Stimulated activated naive B cell treated with anti-CD40 and anti-IgM and Interleukin-4, amounts not matched to agents 10 μg/mL and 1 μg/mL and 100 μg/mL, for 72 hours (primary cell): ENCODE results near the gene MAPKAP1.

Source experiments
- ATAC-seq, 2 donors: fragments of 150-1000 bp; cut with Tn5 transposase; replicated peaks; 2 replicates each; pipeline ENCODE4 v1.10.0; 2021; ENCODE audit warnings: moderate library complexity in 1 of 2
- DNase-seq: peaks from one replicate; pipeline ENCODE4 v3.0.0; 2021
- H3K27ac Mint-ChIP-seq: one replicate; pipeline ENCODE4 v1.8.0; 2022; ENCODE audit warnings: mild to moderate bottlenecking, mixed read lengths
- H3K27me3 Mint-ChIP-seq, 2 donors: one replicate each; pipeline ENCODE4 v1.8.0; 2022; ENCODE audit warnings: mixed read lengths in 2 of 2
- H3K36me3 Mint-ChIP-seq, 2 donors: one replicate each; pipeline ENCODE4 v1.8.0; 2022; ENCODE audit warnings: mixed read lengths in 2 of 2, mild to moderate bottlenecking in 1 of 2
- H3K4me1 Mint-ChIP-seq, 2 donors: one replicate each; pipeline ENCODE4 v1.8.0; 2022; ENCODE audit warnings: mixed read lengths in 2 of 2, mild to moderate bottlenecking in 1 of 2
- H3K4me3 Mint-ChIP-seq, 2 donors: one replicate each; pipeline ENCODE4 v1.8.0; 2022; ENCODE audit warnings: mild to moderate bottlenecking in 2 of 2, mixed read lengths in 2 of 2, moderate library complexity in 1 of 2
- H3K9me3 Mint-ChIP-seq, 2 donors: one replicate each; pipeline ENCODE4 v1.8.0; 2022; ENCODE audit warnings: mixed read lengths in 2 of 2, mild to moderate bottlenecking in 1 of 2

The MAPKAP1 gene

DNA sequence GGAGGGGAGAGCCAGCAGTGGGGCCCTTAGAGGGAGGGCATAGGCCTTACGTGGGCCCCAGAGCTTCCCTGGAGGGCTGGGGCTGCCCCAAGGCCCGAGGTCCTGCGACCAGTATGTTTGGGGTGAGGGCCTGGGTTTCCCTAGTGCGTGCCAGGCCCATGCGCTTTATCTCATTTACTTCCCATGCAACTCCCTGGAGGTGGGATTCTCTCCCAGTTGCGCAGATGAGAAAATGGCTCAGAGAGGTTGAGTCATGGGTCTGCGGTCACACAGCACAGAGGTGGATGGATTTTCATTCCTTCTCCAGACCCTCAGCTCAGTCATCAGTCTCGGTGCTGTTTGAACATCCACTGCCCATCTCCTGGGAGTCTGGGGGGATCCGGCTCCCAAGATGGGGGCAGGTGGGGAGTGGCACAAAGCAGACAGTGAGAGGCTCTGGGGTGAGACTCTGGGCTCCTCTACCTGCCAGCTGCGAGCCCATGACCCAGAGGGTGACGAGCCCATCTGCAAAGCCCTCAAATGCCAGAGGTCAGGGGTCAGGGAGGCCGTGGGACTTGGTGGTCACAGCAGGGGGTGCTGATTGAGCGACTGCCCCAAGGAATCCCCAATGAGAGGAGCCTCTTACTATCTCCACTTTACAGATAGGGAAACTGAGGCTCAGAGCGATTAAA is 274.2 kb downstream of the MAPKAP1 start:
- H3K4me1 Mint-ChIP-seq, result no peaks in the 10 kb centered on the region
- H3K27me3 Mint-ChIP-seq, result no peaks in the 10 kb centered on the region
- peaks cover 8 to 16% of the 10 kb centered on the region in 2 donors for H3K36me3 Mint-ChIP-seq
- DNase-seq (no peak), ATAC-seq (no peak)
- H3K27ac Mint-ChIP-seq, result no peak overlapping the region
- no peaks in the 10 kb centered on the region for H3K9me3 Mint-ChIP-seq
- H3K4me3 Mint-ChIP-seq, result no peak overlapping the region

DNA sequence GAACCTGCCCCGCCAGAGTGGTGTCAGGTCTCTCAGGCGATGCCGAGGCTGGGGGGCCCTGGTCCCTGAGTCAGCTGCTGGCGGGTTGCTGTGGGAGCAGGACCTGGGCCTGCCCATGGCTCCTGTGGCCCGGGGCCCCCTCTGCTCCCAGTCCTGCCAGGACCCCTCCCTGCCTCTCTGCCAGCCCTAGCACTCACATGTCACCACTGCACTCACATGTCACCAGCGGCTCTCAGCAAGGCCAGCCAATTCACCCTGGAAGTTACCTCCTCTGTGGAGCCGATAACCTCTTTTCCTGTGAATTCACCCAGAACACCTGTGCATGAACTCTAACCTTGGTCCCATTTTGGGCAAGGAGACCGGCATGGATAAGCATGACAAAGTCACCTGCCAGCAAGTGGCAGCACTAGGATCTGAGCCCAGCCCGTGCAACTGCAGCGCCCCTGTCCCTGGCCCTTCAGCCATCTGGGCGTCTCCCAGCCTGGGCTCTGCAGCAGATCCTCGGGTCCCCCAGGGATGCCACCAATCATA is 275.2 kb downstream of the MAPKAP1 start:
- Mint-ChIP-seq H3K9me3 (no peaks in the 10 kb centered on the region), H3K27ac (no peak overlapping the region), H3K4me3 (no peak overlapping the region), H3K27me3 (no peaks in the 10 kb centered on the region), H3K36me3 (peaks cover 2 to 9% of the 10 kb centered on the region in 2 donors), H3K4me1 (peaks cover 0 to 4% of the 10 kb centered on the region in 2 donors)
- no peak for DNase-seq
- ATAC-seq, result no peak

DNA sequence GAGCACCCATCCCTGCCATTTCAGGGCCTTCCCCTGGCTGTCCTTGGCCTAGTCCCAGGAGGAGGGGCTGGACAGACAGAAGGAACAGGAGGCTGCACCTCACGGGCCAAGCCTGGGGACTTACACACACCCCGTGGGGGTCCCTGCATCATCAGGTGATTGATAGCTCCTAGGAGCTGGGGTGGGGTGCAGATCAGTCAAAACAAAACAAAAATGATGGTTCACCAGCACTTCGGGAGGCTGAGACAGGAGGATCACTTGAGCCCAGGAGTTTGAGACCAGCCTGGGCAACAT is 276.0 kb downstream of the MAPKAP1 start:
- H3K9me3 Mint-ChIP-seq, result no peaks in the 10 kb centered on the region
- peaks cover 0 to 5% of the 10 kb centered on the region in 2 donors for H3K36me3 Mint-ChIP-seq
- no peak for ATAC-seq
- H3K27ac Mint-ChIP-seq, result no peak overlapping the region
- no peak overlapping the region for H3K4me3 Mint-ChIP-seq
- H3K27me3 Mint-ChIP-seq, result no peaks in the 10 kb centered on the region
- no peak for DNase-seq
- peaks cover 0 to 4% of the 10 kb centered on the region in 2 donors for H3K4me1 Mint-ChIP-seq

DNA sequence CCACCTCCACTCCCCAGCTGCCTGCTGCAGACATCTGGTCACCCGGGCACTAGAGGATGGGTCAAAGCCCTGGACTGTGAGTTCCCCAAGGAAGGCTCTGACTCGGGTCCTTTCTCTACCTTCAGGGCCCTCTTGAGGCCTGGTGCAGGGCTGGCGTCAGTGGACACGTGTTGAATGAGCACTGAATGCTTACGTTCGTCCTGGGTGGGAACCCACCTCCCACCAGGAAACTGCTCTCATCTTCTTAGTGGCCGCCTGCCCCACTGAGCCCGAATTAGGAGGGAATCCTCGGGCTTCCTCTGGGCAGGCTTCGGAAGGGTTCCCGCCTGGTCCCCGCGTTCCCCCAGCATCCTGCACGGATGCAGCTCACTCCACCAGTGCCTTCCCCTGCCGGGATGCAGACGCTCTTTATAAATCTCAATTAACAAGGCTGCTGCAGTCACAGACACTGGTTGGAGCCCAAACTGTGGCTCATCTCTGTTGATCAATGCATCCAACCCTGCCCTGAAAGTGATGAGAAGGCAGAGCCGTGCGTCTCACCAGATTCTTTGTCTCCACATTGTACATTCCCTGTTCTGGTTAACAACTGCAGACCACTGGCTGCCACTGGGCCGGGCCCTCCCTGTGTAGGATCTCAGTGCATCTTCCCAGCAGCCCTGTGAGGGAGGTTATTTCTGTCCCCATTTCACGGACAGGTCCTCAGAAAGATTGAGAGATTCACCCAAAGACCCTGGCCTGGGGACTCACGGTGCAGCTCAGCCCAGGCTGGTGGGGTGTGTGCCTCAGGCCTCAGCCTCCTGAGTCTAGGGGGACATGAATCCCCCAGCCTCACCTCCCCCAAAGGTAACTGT is 276.6 kb downstream of the MAPKAP1 start:
- no peaks in the 10 kb centered on the region for H3K9me3 Mint-ChIP-seq
- no peak overlapping the region for H3K27ac Mint-ChIP-seq
- no peak overlapping the region for H3K4me3 Mint-ChIP-seq
- H3K36me3 Mint-ChIP-seq, result no peaks in the 10 kb centered on the region
- H3K4me1 Mint-ChIP-seq, result peaks cover 0 to 4% of the 10 kb centered on the region in 2 donors
- ATAC-seq, result no peak
- no peaks in the 10 kb centered on the region for H3K27me3 Mint-ChIP-seq
- DNase-seq, result no peak

DNA sequence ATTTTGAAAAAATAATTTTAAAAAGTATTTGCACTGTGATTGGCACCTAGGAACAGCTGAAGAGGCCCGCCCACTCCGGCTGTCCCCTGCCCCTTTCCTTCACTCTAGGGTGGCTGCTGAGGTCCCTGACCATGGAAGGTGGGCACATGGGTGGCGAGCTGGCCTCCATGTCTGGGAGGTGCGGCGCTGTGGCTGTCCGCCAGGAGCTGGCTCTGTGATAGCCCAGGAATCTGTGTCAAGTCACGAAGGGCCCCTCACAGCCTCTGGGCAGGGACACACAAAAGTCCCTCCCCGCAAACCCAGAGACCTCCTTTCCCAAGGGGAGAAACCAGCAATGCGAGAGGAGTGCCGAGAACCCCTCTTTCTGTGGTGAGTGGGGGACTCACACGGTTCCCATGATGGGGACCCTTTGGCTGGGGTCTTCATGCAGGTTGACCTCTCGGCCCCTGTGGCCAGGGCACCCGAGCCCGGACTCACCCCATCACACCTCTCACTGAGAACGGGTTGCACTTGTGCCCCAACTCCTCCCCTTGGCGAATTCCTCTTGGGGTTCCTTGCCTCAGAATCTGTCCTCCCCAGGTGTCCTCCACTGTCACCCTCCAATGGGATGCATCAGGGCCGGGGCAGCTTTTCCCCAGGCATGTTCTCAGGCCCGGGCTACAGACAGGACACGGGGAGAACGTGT is 277.4 kb downstream of the MAPKAP1 start:
- Mint-ChIP-seq H3K36me3 (no peaks in the 10 kb centered on the region), H3K4me3 (no peak overlapping the region), H3K9me3 (no peaks in the 10 kb centered on the region), H3K4me1 (peaks cover 0 to 4% of the 10 kb centered on the region in 2 donors), H3K27me3 (no peaks in the 10 kb centered on the region), H3K27ac (no peak overlapping the region)
- ATAC-seq (no peak), DNase-seq (no peak)

DNA sequence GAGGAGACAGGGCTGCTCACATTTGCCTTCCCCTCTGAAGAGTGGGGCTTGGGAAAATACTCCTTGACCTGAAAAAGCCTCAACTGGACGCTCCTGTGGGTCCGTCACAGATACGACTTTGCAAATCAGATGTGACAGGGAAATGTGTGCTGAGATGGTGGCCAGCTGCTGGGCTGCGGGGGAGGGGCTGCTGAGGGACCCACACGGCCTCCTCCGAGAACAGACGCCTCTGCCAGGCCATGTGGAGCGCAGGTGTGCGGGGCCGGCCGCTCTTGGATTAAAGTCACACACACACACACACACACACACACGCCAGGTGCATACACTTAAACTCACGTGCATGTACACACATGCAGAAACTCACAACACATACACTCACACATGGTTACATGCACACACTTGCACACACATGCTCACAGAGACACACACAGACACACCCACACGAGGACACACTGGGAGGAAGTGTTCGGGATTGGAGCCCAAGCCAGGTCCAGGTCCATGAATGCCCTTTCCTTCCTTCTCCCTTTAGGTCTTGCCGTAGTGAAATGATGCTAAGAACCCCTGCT is 278.0 kb downstream of the MAPKAP1 start:
- H3K4me1 Mint-ChIP-seq, result peaks cover 0 to 4% of the 10 kb centered on the region in 2 donors
- no peak overlapping the region for H3K27ac Mint-ChIP-seq
- no peaks in the 10 kb centered on the region for H3K27me3 Mint-ChIP-seq

DNA sequence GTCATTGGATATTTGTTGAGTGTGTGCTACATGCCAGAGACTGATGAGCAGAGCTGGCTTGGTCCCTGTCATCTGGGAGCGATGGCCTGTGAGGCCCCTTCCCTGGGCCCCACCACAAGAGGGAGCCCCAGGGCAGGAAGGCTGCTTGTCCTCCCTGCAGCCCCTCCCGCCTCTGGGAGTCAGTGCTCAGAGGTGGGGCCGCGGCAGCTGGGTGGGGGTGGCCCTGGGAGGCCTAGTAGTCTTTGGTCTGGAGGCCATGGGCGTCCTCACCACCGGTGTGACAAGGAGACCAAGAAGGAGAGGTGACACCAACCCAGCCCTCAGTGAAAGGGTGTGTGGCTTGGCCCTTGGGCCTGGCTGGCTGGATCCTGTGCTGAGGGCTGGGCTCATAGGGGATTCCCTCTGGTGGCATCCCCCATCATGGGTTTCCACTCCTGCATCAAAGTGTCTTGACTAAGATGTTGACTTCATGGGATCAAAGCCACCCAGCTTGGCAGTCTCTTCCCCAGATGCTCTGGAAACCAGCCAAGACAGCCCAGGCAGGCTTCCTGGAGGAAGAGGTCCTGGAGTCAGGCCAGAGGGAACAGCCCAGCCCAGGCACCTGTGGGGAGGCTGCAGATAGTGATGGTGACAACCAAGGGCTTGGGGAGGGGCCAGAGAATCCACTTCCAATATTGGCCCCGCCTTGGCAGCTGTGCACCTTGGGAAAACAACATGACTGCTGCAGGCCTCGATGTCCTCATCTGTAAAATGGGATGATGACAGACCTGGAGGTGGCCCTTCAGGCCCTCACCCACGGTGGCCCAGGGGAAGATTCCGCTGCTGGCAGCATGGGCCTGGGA is 278.7 kb downstream of the MAPKAP1 start:
- ATAC-seq (peak; percentile 36 to 58), DNase-seq (no peak)
- no peak overlapping the region for H3K4me3 Mint-ChIP-seq
- H3K27me3 Mint-ChIP-seq, result no peaks in the 10 kb centered on the region
- no peaks in the 10 kb centered on the region for H3K9me3 Mint-ChIP-seq
- no peaks in the 10 kb centered on the region for H3K36me3 Mint-ChIP-seq
- peaks cover 0 to 4% of the 10 kb centered on the region in 2 donors for H3K4me1 Mint-ChIP-seq
- H3K27ac Mint-ChIP-seq, result no peak overlapping the region

More for the DNA sequence above, 278.0 kb downstream of the MAPKAP1 start:
- Mint-ChIP-seq H3K9me3 (no peaks in the 10 kb centered on the region), H3K36me3 (no peaks in the 10 kb centered on the region), H3K4me3 (no peak overlapping the region)
- ATAC-seq (no peak), DNase-seq (no peak)

DNA sequence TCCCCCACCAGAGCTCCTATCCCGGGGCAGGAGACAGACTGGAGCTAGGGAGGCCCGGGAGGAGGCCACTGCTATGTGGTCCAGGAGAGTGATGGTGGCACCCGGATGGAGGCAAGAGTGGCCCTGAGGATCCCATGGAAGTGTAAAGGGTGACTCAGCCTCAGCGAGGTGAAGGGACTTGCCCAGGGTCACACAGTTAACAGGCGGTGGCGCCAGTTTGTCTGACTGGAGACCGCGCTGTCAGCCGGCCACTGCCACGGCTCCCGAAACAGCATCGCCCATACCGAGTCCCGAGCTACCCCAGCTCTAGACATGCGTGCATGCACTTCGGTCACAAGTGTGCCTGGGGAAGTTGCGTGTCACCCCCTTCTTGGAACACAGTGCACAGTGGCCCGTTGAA is 279.5 kb downstream of the MAPKAP1 start:
- Mint-ChIP-seq H3K27ac (no peak overlapping the region), H3K4me1 (peaks cover 0 to 4% of the 10 kb centered on the region in 2 donors), H3K4me3 (no peak overlapping the region), H3K27me3 (no peaks in the 10 kb centered on the region), H3K36me3 (no peaks in the 10 kb centered on the region), H3K9me3 (no peaks in the 10 kb centered on the region)
- no peak for DNase-seq
- ATAC-seq, result no peak

DNA sequence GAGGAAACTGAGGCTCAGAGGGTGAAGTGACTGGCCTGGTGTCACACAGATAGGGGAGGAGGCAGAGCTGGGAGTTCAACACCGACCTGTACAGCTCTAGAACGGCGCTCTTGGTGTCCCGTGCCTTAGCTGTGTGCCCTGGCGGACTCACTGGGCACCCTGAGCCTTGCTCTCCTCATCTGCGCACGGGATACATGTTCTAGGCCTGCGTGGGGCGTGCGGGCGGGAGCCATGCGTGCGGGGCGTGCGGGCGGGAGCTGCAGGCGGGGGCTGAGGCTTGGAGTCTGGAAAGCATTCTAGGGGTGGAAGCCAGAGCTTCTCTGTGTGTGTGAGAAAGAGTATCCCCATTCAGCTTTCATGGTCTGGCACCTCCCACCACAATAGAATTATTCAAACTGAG is 280.1 kb downstream of the MAPKAP1 start:
- ATAC-seq (no peak), DNase-seq (no peak)
- Mint-ChIP-seq H3K36me3 (no peaks in the 10 kb centered on the region), H3K4me3 (no peak overlapping the region), H3K9me3 (no peaks in the 10 kb centered on the region), H3K27me3 (no peaks in the 10 kb centered on the region), H3K27ac (no peak overlapping the region), H3K4me1 (peaks cover 0 to 4% of the 10 kb centered on the region in 2 donors)

DNA sequence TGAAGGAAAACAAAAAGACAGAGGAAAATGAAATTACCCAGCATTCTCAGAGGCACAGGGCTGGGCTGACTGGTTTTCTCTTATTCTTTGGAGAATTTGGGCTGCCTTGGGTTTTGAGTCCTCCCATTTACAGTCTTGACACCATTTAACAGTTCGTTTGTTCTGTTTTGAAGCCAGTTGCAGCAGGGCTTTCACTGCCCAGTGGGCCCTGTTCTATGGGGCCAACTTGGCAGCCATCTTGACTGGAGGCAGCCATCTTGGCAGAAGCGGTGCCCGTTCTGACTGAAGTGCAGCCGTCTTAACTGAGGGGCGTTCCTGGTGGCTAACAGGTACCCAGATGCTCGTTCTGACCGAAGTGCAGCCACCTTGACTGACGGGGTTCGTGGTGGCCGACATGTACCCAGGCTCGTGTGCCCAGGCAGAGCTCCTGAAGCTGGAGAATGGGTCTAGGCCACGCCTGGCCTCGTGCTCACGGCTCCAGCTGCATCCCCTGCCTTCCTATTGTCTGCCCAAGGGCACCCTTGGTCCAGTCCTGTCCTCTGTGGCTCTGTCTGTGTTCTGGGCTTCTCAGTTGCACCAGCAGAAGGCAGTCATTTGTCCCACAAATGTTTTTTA is 281.0 kb downstream of the MAPKAP1 start:
- Mint-ChIP-seq H3K4me3 (no peak overlapping the region), H3K27ac (no peak overlapping the region), H3K27me3 (no peaks in the 10 kb centered on the region), H3K9me3 (no peaks in the 10 kb centered on the region), H3K36me3 (no peaks in the 10 kb centered on the region), H3K4me1 (peaks cover 0 to 4% of the 10 kb centered on the region in 2 donors)
- ATAC-seq, result no peak
- DNase-seq, result no peak

DNA sequence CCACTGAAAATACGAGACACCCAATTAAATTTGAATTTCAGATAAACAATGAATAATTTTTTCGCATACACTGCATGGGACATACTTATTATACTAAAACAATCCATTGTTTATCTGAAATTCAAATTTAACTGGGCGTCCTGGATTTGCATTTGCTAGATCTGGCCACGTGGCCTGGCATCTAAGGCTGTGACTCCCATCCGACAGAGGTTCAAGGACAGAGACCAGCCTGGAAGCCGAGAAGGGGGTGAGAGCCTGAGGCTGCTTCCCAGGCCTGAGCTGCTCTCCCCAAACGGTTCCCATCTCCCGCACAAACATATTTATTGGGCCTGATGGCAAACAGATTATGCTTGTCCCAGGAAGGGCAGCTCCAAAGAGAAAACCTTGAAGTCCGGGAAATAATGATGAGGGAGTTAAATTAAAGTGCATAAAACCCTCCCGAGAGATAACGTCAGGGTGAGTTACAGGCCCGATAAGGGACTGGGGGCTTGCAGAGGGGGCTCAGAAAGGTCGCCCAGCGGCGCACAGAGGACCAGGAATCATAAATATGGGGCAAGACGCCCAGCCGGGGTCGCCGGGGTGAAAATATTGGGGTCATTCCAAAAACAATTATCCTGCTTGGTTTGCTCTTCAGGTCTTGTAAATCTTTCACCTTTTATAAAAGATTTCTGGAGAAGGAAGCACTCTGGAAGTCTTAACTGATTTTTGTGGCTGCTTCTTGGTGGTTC is 281.7 kb downstream of the MAPKAP1 start:
- H3K36me3 Mint-ChIP-seq, result no peaks in the 10 kb centered on the region
- no peaks in the 10 kb centered on the region for H3K27me3 Mint-ChIP-seq
- H3K4me3 Mint-ChIP-seq, result no peak overlapping the region
- H3K9me3 Mint-ChIP-seq, result no peaks in the 10 kb centered on the region
- no peak overlapping the region for H3K27ac Mint-ChIP-seq
- ATAC-seq (no peak), DNase-seq (no peak)
- H3K4me1 Mint-ChIP-seq, result peaks cover 0 to 4% of the 10 kb centered on the region in 2 donors

DNA sequence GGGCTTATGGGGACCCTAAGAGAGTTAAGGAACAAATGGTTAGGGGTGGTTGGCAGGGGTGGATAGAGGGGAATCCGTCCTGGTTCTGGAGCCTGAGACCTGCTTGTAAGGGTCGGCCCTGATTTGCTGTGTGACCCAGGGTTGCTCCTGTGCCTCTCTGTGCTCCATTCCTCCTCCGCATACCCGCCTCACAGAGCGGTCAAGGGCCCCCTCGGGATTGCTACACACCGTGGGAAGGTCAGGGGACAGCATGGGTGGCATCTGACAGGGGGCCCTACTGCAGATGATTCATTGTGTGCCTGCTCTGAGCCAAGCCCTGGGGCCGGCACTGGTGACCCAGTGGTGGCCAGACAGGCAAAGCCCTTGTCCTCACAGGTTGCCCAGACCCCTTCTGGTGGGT is 283.0 kb downstream of the MAPKAP1 start:
- DNase-seq, result no peak
- no peak overlapping the region for H3K4me3 Mint-ChIP-seq
- H3K4me1 Mint-ChIP-seq, result peaks cover 0 to 4% of the 10 kb centered on the region in 2 donors
- ATAC-seq, result no peak
- no peaks in the 10 kb centered on the region for H3K9me3 Mint-ChIP-seq
- no peaks in the 10 kb centered on the region for H3K27me3 Mint-ChIP-seq
- no peaks in the 10 kb centered on the region for H3K36me3 Mint-ChIP-seq
- H3K27ac Mint-ChIP-seq, result no peak overlapping the region

DNA sequence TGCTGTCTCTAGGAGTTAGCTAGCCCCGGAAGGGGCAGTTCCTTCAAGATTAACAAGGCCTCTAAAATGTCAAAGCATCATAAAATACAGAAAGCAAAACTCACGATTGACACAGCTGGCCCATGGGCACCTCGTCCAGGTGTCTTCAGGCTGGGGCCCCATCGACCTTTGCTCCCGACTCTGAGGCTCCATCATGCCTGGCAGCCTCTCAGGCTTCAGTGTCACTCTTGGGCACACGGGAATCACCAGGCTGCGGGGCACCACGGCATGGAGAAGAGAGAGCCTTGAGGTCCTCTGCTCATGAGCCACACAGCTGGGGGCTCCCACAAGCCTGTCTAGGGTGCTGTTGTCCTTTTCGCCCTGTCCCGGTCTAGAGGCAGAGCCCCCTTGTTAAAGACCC is 284.2 kb downstream of the MAPKAP1 start:
- peaks cover 0 to 4% of the 10 kb centered on the region in 2 donors for H3K4me1 Mint-ChIP-seq
- ATAC-seq, result no peak
- no peak overlapping the region for H3K27ac Mint-ChIP-seq
- no peaks in the 10 kb centered on the region for H3K9me3 Mint-ChIP-seq
- no peaks in the 10 kb centered on the region for H3K27me3 Mint-ChIP-seq
- no peaks in the 10 kb centered on the region for H3K36me3 Mint-ChIP-seq
- no peak overlapping the region for H3K4me3 Mint-ChIP-seq
- DNase-seq, result no peak
